ENCODE measurements around the gene ZNF396. TPM values are rescaled to one million over a fixed set of nuclear protein-coding genes. Genes with fewer than 3 reads are reported as not detected.

The ZNF396 gene
- total and polyA plus RNA-seq, 4 donors, result 2.4 to 6.7 (median 4.5) TPM

DNA sequence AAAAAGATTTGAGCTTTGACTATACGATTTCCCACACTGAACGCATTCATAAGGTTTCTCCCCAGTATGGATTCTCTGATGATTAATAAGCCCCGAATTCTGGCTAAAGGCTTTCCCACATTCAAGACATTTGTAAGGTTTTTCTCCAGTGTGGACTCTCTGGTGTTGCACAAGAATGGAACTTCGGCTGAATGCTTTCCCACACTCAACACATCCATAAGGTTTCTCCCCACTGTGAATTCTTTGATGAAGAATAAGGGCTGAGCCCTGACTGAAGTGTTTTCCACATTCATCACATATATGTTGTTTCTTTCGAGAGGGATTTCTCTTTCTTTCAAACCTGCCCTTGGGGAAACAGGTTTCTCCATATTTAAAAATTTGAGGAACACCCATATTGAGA, 39.9 kb downstream of the ZNF396 start:
- Histone ChIP-seq H3K9me3 (ENCODE audit: control insufficient read depth in 4 of 4, insufficient read depth in 3 of 4, low read length in 3 of 4) (no peaks in the 10 kb centered on the region), H3K27ac (ENCODE audit: low read depth in 1 of 2, low read length in 1 of 2) (no peak overlapping the region), H3K4me3 (no peak overlapping the region), H3K9ac (ENCODE audit: insufficient read depth in 1 of 2, low read length in 2 of 2) (no peak overlapping the region), H3K36me3 (ENCODE audit: control insufficient read depth in 4 of 4, insufficient read depth in 4 of 4, low read length in 4 of 4) (peaks cover 24 to 53% (median 43%) of the 10 kb centered on the region in 4 donors), H3K4me1 (ENCODE audit: control insufficient read depth in 5 of 5, insufficient read depth in 5 of 5, low read length in 5 of 5) (peaks cover 0 to 7% (median 3%) of the 10 kb centered on the region in 5 donors), H3K27me3 (ENCODE audit: control insufficient read depth in 3 of 3, insufficient read depth in 3 of 3, low read length in 2 of 3) (no peaks in the 10 kb centered on the region)
- TF ChIP-seq, protein P1, sequence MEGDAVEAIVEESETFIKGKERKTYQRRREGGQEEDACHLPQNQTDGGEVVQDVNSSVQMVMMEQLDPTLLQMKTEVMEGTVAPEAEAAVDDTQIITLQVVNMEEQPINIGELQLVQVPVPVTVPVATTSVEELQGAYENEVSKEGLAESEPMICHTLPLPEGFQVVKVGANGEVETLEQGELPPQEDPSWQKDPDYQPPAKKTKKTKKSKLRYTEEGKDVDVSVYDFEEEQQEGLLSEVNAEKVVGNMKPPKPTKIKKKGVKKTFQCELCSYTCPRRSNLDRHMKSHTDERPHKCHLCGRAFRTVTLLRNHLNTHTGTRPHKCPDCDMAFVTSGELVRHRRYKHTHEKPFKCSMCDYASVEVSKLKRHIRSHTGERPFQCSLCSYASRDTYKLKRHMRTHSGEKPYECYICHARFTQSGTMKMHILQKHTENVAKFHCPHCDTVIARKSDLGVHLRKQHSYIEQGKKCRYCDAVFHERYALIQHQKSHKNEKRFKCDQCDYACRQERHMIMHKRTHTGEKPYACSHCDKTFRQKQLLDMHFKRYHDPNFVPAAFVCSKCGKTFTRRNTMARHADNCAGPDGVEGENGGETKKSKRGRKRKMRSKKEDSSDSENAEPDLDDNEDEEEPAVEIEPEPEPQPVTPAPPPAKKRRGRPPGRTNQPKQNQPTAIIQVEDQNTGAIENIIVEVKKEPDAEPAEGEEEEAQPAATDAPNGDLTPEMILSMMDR (IDR thresholded peaks at IDR 0.05; ENCODE audit: control extremely low read depth, extremely low read depth), result no peak
- DNase-seq (no peak), ATAC-seq (ENCODE audit: insufficient read depth, low FRiP score) (no peak)
- WGBS, 2 donors, result 90 to 92% methylated on average over 5 of the region's 5 CpGs

DNA sequence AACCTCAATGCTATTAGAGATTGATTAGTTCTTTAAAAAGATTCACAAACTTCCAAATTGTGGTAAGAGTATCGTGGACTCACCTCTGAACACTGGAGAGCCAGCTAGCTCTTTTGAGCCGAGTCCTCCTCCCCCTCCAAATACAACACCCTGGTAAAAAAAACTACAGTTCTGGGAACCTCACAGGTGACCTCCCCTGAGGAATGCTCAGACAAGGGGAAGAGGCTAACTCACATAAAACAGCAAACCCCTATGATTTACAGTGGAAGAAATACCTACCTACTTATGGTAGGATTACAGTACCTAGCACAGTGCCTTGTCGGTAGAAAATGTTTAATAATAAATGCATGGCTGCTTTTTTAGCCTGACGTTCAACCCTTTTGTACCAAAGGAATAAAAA, 41.3 kb downstream of the ZNF396 start:
- Histone ChIP-seq H3K4me1 (ENCODE audit: control insufficient read depth in 5 of 5, insufficient read depth in 5 of 5, low read length in 5 of 5) (peaks cover 0 to 6% (median 0%) of the 10 kb centered on the region in 5 donors), H3K27ac (ENCODE audit: low read depth in 1 of 2, low read length in 1 of 2) (no peak overlapping the region), H3K9ac (ENCODE audit: insufficient read depth in 1 of 2, low read length in 2 of 2) (no peak overlapping the region), H3K9me3 (ENCODE audit: control insufficient read depth in 4 of 4, insufficient read depth in 3 of 4, low read length in 3 of 4) (no peaks in the 10 kb centered on the region), H3K27me3 (ENCODE audit: control insufficient read depth in 3 of 3, insufficient read depth in 3 of 3, low read length in 2 of 3) (no peaks in the 10 kb centered on the region), H3K4me3 (no peak overlapping the region), H3K36me3 (ENCODE audit: control insufficient read depth in 4 of 4, insufficient read depth in 4 of 4, low read length in 4 of 4) (peaks cover 27 to 54% (median 43%) of the 10 kb centered on the region in 4 donors)
- WGBS, 2 donors, result 93 to 96% methylated on average over 4 of the region's 4 CpGs
- no peak for ATAC-seq (ENCODE audit: insufficient read depth, low FRiP score)
- TF ChIP-seq, protein P1 (IDR thresholded peaks at IDR 0.05; ENCODE audit: control extremely low read depth, extremely low read depth), result no peak
- DNase-seq, result no peak

DNA sequence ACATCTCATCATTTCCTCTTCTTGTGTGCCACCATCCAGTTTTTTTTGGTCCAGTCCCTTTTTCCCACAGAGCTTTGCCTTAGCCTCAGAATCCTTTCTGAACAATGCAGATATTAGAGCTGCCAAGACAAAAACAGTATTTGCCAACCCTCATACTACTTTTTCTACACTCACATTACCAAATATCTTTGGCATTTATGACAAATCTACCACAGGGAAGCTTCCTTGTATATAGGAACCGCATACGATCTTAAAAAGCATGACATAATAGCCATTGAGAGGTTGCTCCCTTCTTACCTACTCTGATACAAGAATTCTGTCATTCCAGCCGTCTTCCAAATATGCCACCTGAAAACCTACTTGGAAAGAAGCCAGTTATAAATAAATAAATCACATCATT, 42.3 kb downstream of the ZNF396 start:
- Histone ChIP-seq H3K9me3 (ENCODE audit: control insufficient read depth in 4 of 4, insufficient read depth in 3 of 4, low read length in 3 of 4) (no peaks in the 10 kb centered on the region), H3K36me3 (ENCODE audit: control insufficient read depth in 4 of 4, insufficient read depth in 4 of 4, low read length in 4 of 4) (peaks cover 23 to 50% (median 38%) of the 10 kb centered on the region in 4 donors), H3K9ac (ENCODE audit: insufficient read depth in 1 of 2, low read length in 2 of 2) (no peak overlapping the region), H3K27me3 (ENCODE audit: control insufficient read depth in 3 of 3, insufficient read depth in 3 of 3, low read length in 2 of 3) (no peaks in the 10 kb centered on the region), H3K4me3 (no peak overlapping the region), H3K4me1 (ENCODE audit: control insufficient read depth in 5 of 5, insufficient read depth in 5 of 5, low read length in 5 of 5) (peaks cover 0 to 6% (median 0%) of the 10 kb centered on the region in 5 donors), H3K27ac (ENCODE audit: low read depth in 1 of 2, low read length in 1 of 2) (no peak overlapping the region)
- WGBS, 2 donors, result 71 to 83% methylated on average over 3 of the region's 3 CpGs
- ATAC-seq (ENCODE audit: insufficient read depth, low FRiP score) (no peak), DNase-seq (no peak)
- TF ChIP-seq, protein P1 (IDR thresholded peaks at IDR 0.05; ENCODE audit: control extremely low read depth, extremely low read depth), result no peak

DNA sequence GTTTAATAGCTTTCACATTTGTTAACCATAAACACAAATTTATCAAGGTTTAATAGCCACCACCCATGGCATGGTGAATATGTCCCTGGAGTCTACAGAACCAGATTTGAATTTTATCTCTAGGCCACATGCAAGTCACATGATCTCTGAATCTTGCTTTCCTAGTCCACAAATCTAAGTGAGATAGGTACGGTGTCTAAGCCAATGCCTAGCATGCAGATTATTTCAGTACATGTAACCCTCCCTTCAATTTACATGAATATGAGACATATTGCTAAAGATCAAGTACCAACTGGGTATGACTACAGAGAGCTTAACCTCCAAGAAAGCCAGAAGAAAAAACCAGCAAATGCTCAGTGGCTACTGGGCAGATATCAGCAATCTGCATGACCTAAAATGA, 42.9 kb downstream of the ZNF396 start:
- Histone ChIP-seq H3K9ac (ENCODE audit: insufficient read depth in 1 of 2, low read length in 2 of 2) (no peak overlapping the region), H3K4me3 (no peak overlapping the region), H3K36me3 (ENCODE audit: control insufficient read depth in 4 of 4, insufficient read depth in 4 of 4, low read length in 4 of 4) (peaks cover 18 to 45% (median 33%) of the 10 kb centered on the region in 4 donors), H3K27ac (ENCODE audit: low read depth in 1 of 2, low read length in 1 of 2) (no peak overlapping the region), H3K9me3 (ENCODE audit: control insufficient read depth in 4 of 4, insufficient read depth in 3 of 4, low read length in 3 of 4) (no peaks in the 10 kb centered on the region), H3K4me1 (ENCODE audit: control insufficient read depth in 5 of 5, insufficient read depth in 5 of 5, low read length in 5 of 5) (peaks cover 0 to 6% (median 0%) of the 10 kb centered on the region in 5 donors), H3K27me3 (ENCODE audit: control insufficient read depth in 3 of 3, insufficient read depth in 3 of 3, low read length in 2 of 3) (no peaks in the 10 kb centered on the region)
- 95 to 96% methylated on average over 1 of the region's 1 CpG for WGBS, 2 donors
- ATAC-seq (ENCODE audit: insufficient read depth, low FRiP score), result no peak
- no peak for DNase-seq
- TF ChIP-seq, protein P1 (IDR thresholded peaks at IDR 0.05; ENCODE audit: control extremely low read depth, extremely low read depth), result no peak

Data from lung (tissue), 12 donors.